Lower lobe of right lung (tissue), 2 donors: Measurements from ENCODE around the gene CHAD. TPM values are rescaled to one million over a fixed set of nuclear protein-coding genes. Genes with fewer than 3 reads are reported as not detected.
"Not testable (repeated sequence)": the region's sequence is repeated elsewhere in the genome, so short reads cannot be mapped to it uniquely, and the experiment has no call there.

Experiments
- ATAC-seq, 2 donors: fragments of 200-7000 bp; cut with Tn5 transposase; one replicate each; pipeline ENCODE4 v1.9.1; 2020 to 2022; ENCODE audit warnings: mild to moderate bottlenecking in 2 of 2, moderate library complexity in 2 of 2
- DNase-seq: peaks from one replicate; pipeline ENCODE4 v3.0.0-alpha.2; 2020
- H3K27ac ChIP-seq: fragments of 200-600 bp; one replicate; pipeline ENCODE4 v1.8.0; 2022
- H3K27me3 ChIP-seq: fragments of 200-600 bp; one replicate; pipeline ENCODE4 v1.8.0; 2022; ENCODE audit warnings: low read depth
- H3K36me3 ChIP-seq: fragments of 200-600 bp; one replicate; pipeline ENCODE4 v1.8.0; 2022; ENCODE audit warnings: mild to moderate bottlenecking
- H3K4me1 ChIP-seq: fragments of 200-600 bp; one replicate; pipeline ENCODE4 v1.8.0; 2022
- H3K4me3 ChIP-seq: fragments of 200-600 bp; one replicate; pipeline ENCODE4 v1.8.0; 2022; ENCODE audit warnings: mild to moderate bottlenecking
- H3K9me3 ChIP-seq: fragments of 200-600 bp; one replicate; pipeline ENCODE4 v1.8.0; 2022
- CTCF ChIP-seq: fragments of 200-600 bp; IDR thresholded peaks from one replicate; pipeline ENCODE4 v1.8.0; 2022; ENCODE audit warnings: antibody characterized with exemption, mild to moderate bottlenecking
- intact Hi-C: fragments of 100-400 bp; cut with DNase I; formaldehyde crosslinking; loops from one replicate; pipeline ENCODE4 v1.11.0; 2022
- total RNA-seq: library from RNA; stranded (reverse); fragmentation: NEBNext Ultra II Directional; extraction: Animal tissue kit (Norgen Biotek cat#: 25700); gene quantifications from one replicate; pipeline ENCODE4 v1.2.1, GENCODE V29; 2021
- donor health status: DM: no; HTN: yes; CAD: no; lungs with severe emphysema.

The CHAD gene
- total RNA-seq, 1 donor from 2014 or later, result not detected

GRCh38 chr17:50424246-50424995 lies 44.3 kb downstream of the CHAD start:
- no peaks in the 10 kb centered on the region for H3K27me3 ChIP-seq

GRCh38 chr17:50423553-50424159 lies 45.0 kb downstream of the CHAD start:
- DNase-seq, result peak; percentile 66
- peak in 1 of 2 donors; percentile 32 for ATAC-seq
- Histone ChIP-seq H3K27ac (peak overlapping the region; percentile 8), H3K27me3 (no peaks in the 10 kb centered on the region), H3K4me3 (no peak overlapping the region), H3K4me1 (peaks cover 59% of the 10 kb centered on the region), H3K9me3 (no peaks in the 10 kb centered on the region), H3K36me3 (no peaks in the 10 kb centered on the region)
- TF ChIP-seq CTCF, result no peak
- intact Hi-C loops, result no loop called here

More at GRCh38 chr17:50424246-50424995, 44.3 kb downstream of the CHAD start:
- H3K9me3 ChIP-seq, result no peaks in the 10 kb centered on the region
- peaks cover 67% of the 10 kb centered on the region for H3K4me1 ChIP-seq
- DNase-seq (no peak), ATAC-seq (no peak)
- H3K27ac ChIP-seq, result peak overlapping the region; percentile 87
- TF ChIP-seq CTCF, result no peak
- intact Hi-C loops, result no loop called here
- no peaks in the 10 kb centered on the region for H3K36me3 ChIP-seq
- no peak overlapping the region for H3K4me3 ChIP-seq

GRCh38 chr17:50422738-50423137 lies 45.9 kb downstream of the CHAD start:
- no peak for TF ChIP-seq CTCF
- no peaks in the 10 kb centered on the region for H3K36me3 ChIP-seq
- DNase-seq, result no peak
- intact Hi-C loops, result no loop called here
- no peaks in the 10 kb centered on the region for H3K27me3 ChIP-seq
- ATAC-seq, result no peak
- H3K4me3 ChIP-seq, result no peak overlapping the region
- peaks cover 52% of the 10 kb centered on the region for H3K4me1 ChIP-seq
- H3K9me3 ChIP-seq, result no peaks in the 10 kb centered on the region
- no peak overlapping the region for H3K27ac ChIP-seq

- DNase-seq, result no peak
- Histone ChIP-seq H3K9me3 (no peaks in the 10 kb centered on the region), H3K36me3 (no peaks in the 10 kb centered on the region), H3K27me3 (no peaks in the 10 kb centered on the region), H3K4me3 (peak overlapping the region; percentile 20), H3K4me1 (peaks cover 39% of the 10 kb centered on the region), H3K27ac (peak overlapping the region; percentile 51)
- ATAC-seq, result no peak
- intact Hi-C loops, result no loop called here
- TF ChIP-seq CTCF, result no peak
Observed at GRCh38 chr17:50421308-50422051, 47.2 kb downstream of the CHAD start.

- TF ChIP-seq CTCF, result no peak
- DNase-seq, result no peak
- no peaks in the 10 kb centered on the region for H3K9me3 ChIP-seq
- no peak for ATAC-seq
- H3K4me3 ChIP-seq, result no peak overlapping the region
- peaks cover 34% of the 10 kb centered on the region for H3K4me1 ChIP-seq
- H3K36me3 ChIP-seq, result no peaks in the 10 kb centered on the region
- peak overlapping the region; percentile 51 for H3K27ac ChIP-seq
- H3K27me3 ChIP-seq, result no peaks in the 10 kb centered on the region
- intact Hi-C loops, result no loop called here
Observed at GRCh38 chr17:50420419-50421112, 48.1 kb downstream of the CHAD start.

GRCh38 chr17:50419577-50419976 lies 49.1 kb downstream of the CHAD start:
- DNase-seq, result not testable (repeated sequence)
- H3K4me1 ChIP-seq, result peaks cover 24% of the 10 kb centered on the region

More at GRCh38 chr17:50419577-50419976, 49.1 kb downstream of the CHAD start:
- H3K36me3 ChIP-seq, intact Hi-C loops, H3K4me3 ChIP-seq, H3K27ac ChIP-seq, H3K9me3 ChIP-seq, ATAC-seq, H3K27me3 ChIP-seq: not testable (repeated sequence)
